Heart left ventricle (tissue), 16 donors: ENCODE results near the gene PTPRN2. TPM values are rescaled to one million over a fixed set of nuclear protein-coding genes. Genes with fewer than 3 reads are reported as not detected.
A peak's percentile ranks its signal among the peaks of the same experiment; 100 is the strongest.

Source experiments
- ATAC-seq, 4 donors: fragments of 200-7000 bp; cut with Tn5 transposase; one replicate each; pipeline ENCODE4 v1.9.1; 2020 to 2022; ENCODE audit warnings: moderate library complexity in 4 of 4, mild to moderate bottlenecking in 3 of 4, moderate number of reproducible peaks in 1 of 4
- DNase-seq, 5 donors: peaks; one replicate each; pipeline ENCODE4 v3.0.0-alpha.2; 2020
- H3K27ac ChIP-seq, 12 donors: fragments of 200-600 bp; sonication (generic) in 4 of 12; one replicate each; pipeline versions ENCODE4 v1.5.0 to v1.8.0; 2016 to 2022; ENCODE audit warnings: mild to moderate bottlenecking in 2 of 12
- H3K27me3 ChIP-seq, 9 donors: fragments of 200-600 bp; sonication (generic) in 2 of 9; one replicate each; pipeline versions ENCODE4 v1.5.1 to v1.8.0; 2016 to 2022; ENCODE audit warnings: mild to moderate bottlenecking in 3 of 9
- H3K36me3 ChIP-seq, 9 donors: fragments of 200-600 bp; sonication (generic) in 2 of 9; one replicate each; pipeline versions ENCODE4 v1.5.0 to v1.8.0; 2018 to 2022; ENCODE audit warnings: mild to moderate bottlenecking in 2 of 9
- H3K4me1 ChIP-seq, 12 donors: fragments of 200-600 bp; sonication (generic) in 4 of 12; one replicate each; pipeline versions ENCODE4 v1.5.0 to v1.8.0; 2016 to 2022; ENCODE audit warnings: mild to moderate bottlenecking in 3 of 12
- H3K4me3 ChIP-seq, 12 donors: fragments of 200-600 bp; sonication (generic) in 4 of 12; one replicate each; pipeline versions ENCODE4 v1.5.0 to v1.8.0; 2017 to 2022; ENCODE audit warnings: mild to moderate bottlenecking in 9 of 12, moderate library complexity in 4 of 12
- H3K9me3 ChIP-seq, 12 donors: fragments of 200-600 bp; sonication (generic) in 4 of 12; one replicate each; pipeline versions ENCODE4 v1.5.0 to v1.8.0; 2016 to 2022; ENCODE audit warnings: mild to moderate bottlenecking in 1 of 12
- POLR2A ChIP-seq, 2 donors: fragments of 450-650 bp; IDR thresholded peaks; one replicate each; pipeline ENCODE4 v1.6.1; 2017; ENCODE audit warnings: antibody characterized with exemption in 2 of 2, mild to moderate bottlenecking in 2 of 2, moderate library complexity in 2 of 2
- WGBS, 4 donors: extraction: QIAGEN DNeasy Blood & Tissue Kit in 2 of 4; methylation state at CpG; one replicate each; pipeline versions ENCODE4 v1.1.5 to v1.1.7; 2013 to 2018; 5-methylcytosine and 5-hydroxymethylcytosine counted together
- intact Hi-C, 10 donors: fragments of 100-400 bp; cut with DNase I; formaldehyde crosslinking; loops; one replicate each; pipeline versions ENCODE4 v1.11.1 to v1.14.2; 2022
- polyA plus RNA-seq, 2 donors: library from polyadenylated mRNA; stranded (reverse); fragments of 200-250 nt; gene quantifications; one replicate each; pipeline ENCODE4 v1.2.3, GENCODE V29; 2013
- total RNA-seq, 9 donors: library from RNA; depleted of rRNA in 2 of 9; stranded (reverse); fragments of >200 nt in 2 of 9; fragmentation: NEBNext Ultra II Directional in 3 of 9; extraction: Animal tissue kit (Norgen Biotek cat#: 25700) in 3 of 9; gene quantifications; one replicate each; pipeline versions ENCODE4 v1.1.0 to v1.2.4, GENCODE V29; 2016 to 2023
- TF ChIP-seq, protein P1 (sequence below), 12 donors: fragments of 200-600 bp; sonication (generic) in 4 of 12; IDR thresholded peaks; one replicate each; pipeline versions ENCODE4 v1.5.0 to v1.8.0; 2018 to 2022; ENCODE audit warnings: antibody characterized with exemption in 12 of 12, mild to moderate bottlenecking in 5 of 12
- donor health status: ischemic (EF 13 %, LVEDD 7.1; RV severe dilation, severe dysfunction).
- donor health status: healthy with polysubstance abuse.
- donor health status: DM: no; HTN: yes; CAD: no.
- donor health status: DM: no; HTN: no; CAD: no.
- donor health status: ischemic (EF 25% LVEDD 6.9; RV normal size, moderate dysfunction).
- donor health status: ischemic (EF 25% LVEDD 5.7; RV mildly dilated, moderate dysfunction).
- donor health status: healthy.
- donor health status: DM: yes; HTN: yes; CAD: no.
- donor health status: ischemic (EF 35%, LVEDD 5.7; RV mildly dilated, moderate dysfunction).
- donor health status: nonischemic (EF 11% LVEDD 7.7; RV severe dilation, severe dysfunction).
- donor health status: DM: yes; HTN: yes; CAD: no.
- donor health status: PGD.
- donor health status: ischemic (EF 29% LVEDD 5.4; RV normal size, mild dysfunction).
- donor health status: nonischemic (EF 23%, LVEDD 6.1; RV moderate dilation, normal function).

The PTPRN2 gene
- total and polyA plus RNA-seq, 11 donors, result 0.61 to 2.3 (median 1.3) TPM

DNA sequence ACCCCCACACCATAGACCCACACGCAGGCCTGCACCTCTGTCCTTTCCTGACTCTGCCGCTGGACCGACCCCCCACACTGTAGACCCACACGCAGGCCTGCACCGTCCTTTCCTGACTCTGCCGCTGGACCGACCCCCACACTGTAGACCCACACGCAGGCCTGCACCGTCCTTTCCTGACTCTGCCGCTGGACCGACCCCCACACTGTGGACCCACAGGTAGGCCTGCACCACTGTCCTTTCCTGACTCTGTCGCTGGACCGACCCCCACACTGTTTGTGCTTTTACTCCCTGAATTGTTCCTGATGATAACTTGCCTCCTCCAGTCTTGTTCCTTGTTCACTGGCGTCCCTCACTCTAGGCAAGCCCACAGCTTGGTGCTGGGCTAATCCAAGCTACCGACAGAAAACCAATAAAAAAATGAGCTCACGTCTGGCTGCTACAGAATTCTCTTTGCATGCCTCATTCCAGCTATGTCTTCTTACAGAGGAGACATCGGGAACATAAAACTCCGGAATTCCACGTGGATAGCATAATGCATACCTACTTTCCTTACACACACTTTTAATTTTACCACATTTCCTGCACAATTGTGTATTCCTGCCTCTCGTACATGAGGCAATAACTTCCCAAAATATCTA is 494.3 kb downstream of the PTPRN2 start:
- no peak overlapping the region for H3K4me3 ChIP-seq
- peak in 1 of 5 donors; percentile 3 for DNase-seq
- H3K36me3 ChIP-seq, result no peaks in the 10 kb centered on the region
- H3K4me1 ChIP-seq, result no peaks in the 10 kb centered on the region
- H3K27me3 ChIP-seq, result peaks cover 0 to 7% (median 0%) of the 10 kb centered on the region in 9 donors
- TF ChIP-seq POLR2A (IDR thresholded peaks at IDR 0.05), result no peak
- TF ChIP-seq, protein P1, sequence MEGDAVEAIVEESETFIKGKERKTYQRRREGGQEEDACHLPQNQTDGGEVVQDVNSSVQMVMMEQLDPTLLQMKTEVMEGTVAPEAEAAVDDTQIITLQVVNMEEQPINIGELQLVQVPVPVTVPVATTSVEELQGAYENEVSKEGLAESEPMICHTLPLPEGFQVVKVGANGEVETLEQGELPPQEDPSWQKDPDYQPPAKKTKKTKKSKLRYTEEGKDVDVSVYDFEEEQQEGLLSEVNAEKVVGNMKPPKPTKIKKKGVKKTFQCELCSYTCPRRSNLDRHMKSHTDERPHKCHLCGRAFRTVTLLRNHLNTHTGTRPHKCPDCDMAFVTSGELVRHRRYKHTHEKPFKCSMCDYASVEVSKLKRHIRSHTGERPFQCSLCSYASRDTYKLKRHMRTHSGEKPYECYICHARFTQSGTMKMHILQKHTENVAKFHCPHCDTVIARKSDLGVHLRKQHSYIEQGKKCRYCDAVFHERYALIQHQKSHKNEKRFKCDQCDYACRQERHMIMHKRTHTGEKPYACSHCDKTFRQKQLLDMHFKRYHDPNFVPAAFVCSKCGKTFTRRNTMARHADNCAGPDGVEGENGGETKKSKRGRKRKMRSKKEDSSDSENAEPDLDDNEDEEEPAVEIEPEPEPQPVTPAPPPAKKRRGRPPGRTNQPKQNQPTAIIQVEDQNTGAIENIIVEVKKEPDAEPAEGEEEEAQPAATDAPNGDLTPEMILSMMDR (IDR thresholded peaks at IDR 0.05), result no peak
- intact Hi-C loops, result no loop called here
- no peak for ATAC-seq
- H3K9me3 ChIP-seq, result no peaks in the 10 kb centered on the region
- WGBS, 4 donors, result 81 to 87% (median 84%) methylated on average over 19 to 20 of the region's 20 CpGs
- no peak overlapping the region for H3K27ac ChIP-seq

DNA sequence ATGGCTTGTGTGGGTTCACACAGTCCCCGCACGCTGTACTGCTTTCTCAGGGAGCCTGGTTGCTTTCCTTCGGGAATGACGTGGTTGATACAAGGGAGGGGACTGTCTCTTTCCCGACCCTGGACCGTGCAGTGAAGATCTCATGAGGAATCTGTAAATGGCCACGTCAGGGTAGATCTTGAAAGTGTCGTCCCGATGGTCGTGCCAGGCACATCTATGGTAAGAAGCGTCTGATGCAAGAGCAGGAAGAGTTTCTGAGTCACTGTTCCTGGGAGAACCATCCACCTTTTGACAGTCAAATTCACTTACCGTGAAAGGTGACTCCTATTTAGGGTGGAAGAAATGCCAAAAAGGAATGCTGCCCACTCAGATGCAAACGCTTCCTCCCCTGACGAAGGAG is 500.4 kb downstream of the PTPRN2 start:
- 84 to 88% (median 85%) methylated on average over 12 to 14 of the region's 14 CpGs for WGBS, 4 donors

DNA sequence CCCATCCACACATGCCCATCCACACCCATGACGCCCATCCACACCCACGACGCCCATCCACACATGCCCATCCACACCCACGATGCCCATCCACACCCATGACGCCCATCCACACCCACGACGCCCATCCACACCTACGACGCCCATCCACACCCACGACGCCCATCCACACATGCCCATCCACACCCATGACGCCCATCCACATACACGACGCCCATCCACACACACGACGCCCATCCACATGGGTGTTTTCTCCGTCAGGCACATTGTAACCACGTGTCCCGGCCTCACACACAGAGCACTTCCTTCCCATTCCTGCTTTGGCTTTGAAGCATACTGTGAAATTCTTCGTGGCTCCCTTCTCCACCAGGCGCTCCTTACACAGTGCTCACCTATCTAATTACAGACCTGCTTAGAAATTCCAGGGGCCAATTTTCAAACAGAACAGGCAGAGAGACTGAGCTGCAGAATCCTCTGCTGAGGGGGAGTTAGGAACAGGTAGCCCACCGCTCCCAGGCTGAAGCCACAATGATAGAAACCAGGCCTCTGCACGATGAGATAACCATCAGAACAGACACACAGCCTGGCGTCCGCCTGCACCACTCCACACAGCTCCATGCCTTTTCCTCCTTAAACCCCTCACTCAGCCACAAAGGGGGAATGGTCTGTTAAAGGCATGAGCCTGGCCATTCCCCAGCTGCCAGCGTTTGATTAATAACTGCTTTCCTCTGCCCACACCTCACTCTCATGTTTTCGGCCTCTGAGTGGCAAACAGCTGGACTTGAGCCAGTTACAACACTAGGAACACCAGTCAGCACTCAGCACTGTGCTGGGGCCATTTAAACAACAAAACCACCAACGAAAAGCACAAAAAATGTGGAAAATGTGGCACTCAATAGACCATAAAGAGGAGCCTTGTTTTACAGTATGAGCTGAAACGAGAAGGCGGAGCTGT is 501.6 kb downstream of the PTPRN2 start:
- Histone ChIP-seq H3K27me3 (peaks cover 0 to 2% (median 0%) of the 10 kb centered on the region in 9 donors), H3K27ac (no peak overlapping the region), H3K4me1 (no peaks in the 10 kb centered on the region), H3K36me3 (no peaks in the 10 kb centered on the region), H3K9me3 (peaks cover 0 to 2% (median 0%) of the 10 kb centered on the region in 12 donors), H3K4me3 (no peak overlapping the region)
- intact Hi-C loops, result no loop called here
- TF ChIP-seq, protein P1 (IDR thresholded peaks at IDR 0.05), result no peak
- no peak for TF ChIP-seq POLR2A (IDR thresholded peaks at IDR 0.05)
- DNase-seq (no peak), ATAC-seq (no peak)
- 85 to 88% (median 87%) methylated on average over 30 of the region's 30 CpGs for WGBS, 4 donors

More for the DNA sequence above, 500.4 kb downstream of the PTPRN2 start:
- Histone ChIP-seq H3K27me3 (no peaks in the 10 kb centered on the region), H3K9me3 (peaks cover 0 to 2% (median 0%) of the 10 kb centered on the region in 12 donors), H3K4me3 (no peak overlapping the region), H3K27ac (no peak overlapping the region), H3K36me3 (no peaks in the 10 kb centered on the region), H3K4me1 (no peaks in the 10 kb centered on the region)
- ATAC-seq, result no peak
- intact Hi-C loops, result no loop called here
- no peak for DNase-seq
- TF ChIP-seq POLR2A (IDR thresholded peaks at IDR 0.05), result no peak
- TF ChIP-seq, protein P1 (IDR thresholded peaks at IDR 0.05), result no peak

DNA sequence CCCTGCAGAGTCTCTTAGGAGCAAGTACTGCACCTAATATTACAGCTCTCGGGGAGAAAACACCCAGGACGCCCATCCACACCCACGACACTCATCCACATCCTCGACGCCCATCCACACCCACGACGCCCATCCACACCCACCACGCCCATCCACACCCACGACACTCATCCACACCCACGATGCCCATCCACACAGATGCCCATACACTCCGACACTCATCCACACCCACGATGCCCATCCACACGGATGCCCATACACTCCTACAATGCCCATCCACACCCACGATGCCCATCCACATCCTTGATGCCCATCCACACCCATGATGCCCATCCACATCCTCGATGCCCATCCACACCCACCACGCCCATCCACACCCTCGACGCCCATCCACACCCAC is 503.1 kb downstream of the PTPRN2 start:
- intact Hi-C loops, result no loop called here
- H3K4me1 ChIP-seq, result no peaks in the 10 kb centered on the region
- H3K27me3 ChIP-seq, result peaks cover 0 to 3% (median 0%) of the 10 kb centered on the region in 9 donors
- H3K9me3 ChIP-seq, result peaks cover 0 to 2% (median 0%) of the 10 kb centered on the region in 12 donors
- DNase-seq, result no peak
- H3K27ac ChIP-seq, result no peak overlapping the region
- H3K36me3 ChIP-seq, result no peaks in the 10 kb centered on the region
- TF ChIP-seq, protein P1 (IDR thresholded peaks at IDR 0.05), result no peak
- TF ChIP-seq POLR2A (IDR thresholded peaks at IDR 0.05), result no peak
- ATAC-seq, result no peak
- WGBS, 4 donors, result 94 to 95% (median 94%) methylated on average over 18 of the region's 18 CpGs
- H3K4me3 ChIP-seq, result no peak overlapping the region
